Activated CD8-positive, alpha-beta memory T cell treated with anti-CD3 and anti-CD28 coated beads, Interleukin-2, amount 50 U/mL, for 1 hour (primary cell): Measurements from ENCODE around the gene PLA2G6.

Source experiments
- DNase-seq: peaks from one replicate; pipeline ENCODE4 v3.0.0-alpha.2; 2020; ENCODE audit errors: extremely low read depth

PLA2G6 gene

DNA sequence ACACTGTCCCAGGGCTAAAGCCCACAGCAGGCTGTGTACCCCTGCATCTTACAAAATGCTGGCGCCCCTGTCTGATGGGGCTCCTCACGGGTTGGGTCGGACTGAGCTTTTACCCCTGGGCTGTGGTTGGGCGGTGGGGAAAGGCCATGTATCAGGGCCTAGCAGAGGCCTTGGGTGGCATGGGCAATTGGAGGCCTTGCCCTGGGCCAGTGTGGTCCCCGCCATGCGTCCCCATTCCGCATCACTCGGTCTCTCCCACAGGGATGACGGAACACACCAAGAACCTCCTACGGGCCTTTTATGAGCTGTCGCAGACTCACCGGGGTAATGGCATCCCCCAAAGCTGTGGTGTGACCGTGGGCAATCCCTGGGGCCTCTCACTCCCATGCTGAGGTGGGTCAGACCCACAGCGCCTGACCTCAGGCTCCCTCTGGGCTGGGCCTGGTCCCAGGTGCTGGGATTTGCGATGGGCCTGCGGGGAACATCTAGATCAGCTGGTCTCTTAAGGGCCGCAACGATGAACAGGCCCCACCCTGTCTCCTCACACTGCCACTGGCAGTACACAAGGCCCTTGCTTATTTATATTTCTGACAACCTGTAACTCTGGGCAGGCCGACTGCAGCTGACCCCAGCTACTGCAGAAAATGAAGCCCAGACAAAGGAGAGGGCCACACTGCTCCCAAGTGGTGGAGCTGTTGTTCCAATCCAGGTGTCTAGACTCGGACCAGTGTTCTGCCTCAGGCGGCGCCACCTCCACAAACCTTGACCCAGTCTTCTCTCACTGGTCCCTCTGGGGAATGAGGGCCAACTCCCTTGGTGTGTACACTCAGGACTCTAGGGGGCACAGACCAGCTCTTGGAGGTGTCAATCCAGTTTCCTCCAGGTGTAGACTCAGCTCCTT, 110.0 kb downstream of the PLA2G6 start:
- no peak for DNase-seq

GRCh38 chr22:38070250-38070921, 111.2 kb downstream of the PLA2G6 start:
- DNase-seq: no peak

- no peak for DNase-seq
These were observed 112.0 kb downstream of the PLA2G6 start for GRCh38 chr22:38069372-38070249.

DNA sequence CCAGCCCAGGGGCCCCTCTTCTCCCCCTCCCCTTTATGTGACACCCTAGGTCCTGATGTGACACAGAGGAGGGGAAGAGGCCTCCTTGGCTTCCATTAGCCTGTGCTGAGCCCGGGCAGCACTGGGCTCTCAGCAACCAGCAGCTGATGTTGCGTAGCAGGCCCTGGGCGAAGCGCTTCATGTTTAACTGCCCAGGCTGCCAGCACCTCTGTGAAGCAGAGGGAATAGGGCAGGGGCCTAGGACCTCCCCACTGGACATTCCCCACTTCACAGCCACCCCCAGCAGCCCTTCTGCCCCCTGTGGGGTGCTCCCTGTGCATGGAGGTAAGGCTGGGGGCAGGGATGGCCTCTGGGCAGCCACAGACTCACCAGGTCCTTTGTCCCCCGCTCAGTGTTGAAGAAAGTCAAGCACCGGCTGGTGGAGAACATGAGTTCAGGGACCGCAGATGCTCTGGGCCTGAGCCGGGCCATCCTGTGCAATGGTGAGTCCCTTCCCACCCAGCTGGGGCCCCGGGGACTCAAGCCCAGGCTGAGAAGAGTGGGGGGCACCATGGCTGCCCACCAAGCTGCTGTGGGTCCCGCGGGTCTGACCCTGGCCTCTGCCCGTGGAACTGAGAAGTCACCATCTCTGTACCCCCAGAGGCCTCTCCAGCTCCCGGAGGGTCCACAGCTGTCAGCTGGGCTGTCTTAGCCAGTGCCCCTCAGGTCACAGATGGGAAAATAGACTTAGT, 112.8 kb downstream of the PLA2G6 start:
- no peak for DNase-seq

- DNase-seq: no peak
These were observed 113.8 kb downstream of the PLA2G6 start for GRCh38 chr22:38067761-38068360.

DNA sequence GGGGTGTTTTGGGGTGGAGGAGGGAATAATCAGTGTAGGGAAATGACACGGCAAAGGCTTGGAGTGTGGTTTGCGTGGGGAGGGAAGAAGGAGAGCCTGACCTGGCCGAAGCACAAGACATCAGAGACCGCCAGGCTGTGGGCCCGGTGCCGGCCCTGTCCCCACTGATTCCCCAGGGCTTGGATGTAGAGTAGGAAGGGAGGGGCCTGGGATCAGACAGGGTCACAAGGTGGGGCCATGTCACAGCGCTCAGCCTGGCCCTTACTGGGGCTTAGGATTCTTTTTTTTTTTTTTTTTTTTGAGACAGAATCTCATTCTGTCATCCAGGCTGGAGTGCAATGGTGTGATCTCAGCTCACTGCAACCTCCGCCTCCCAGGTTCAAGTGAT, 114.6 kb downstream of the PLA2G6 start:
- DNase-seq: no peak

DNA sequence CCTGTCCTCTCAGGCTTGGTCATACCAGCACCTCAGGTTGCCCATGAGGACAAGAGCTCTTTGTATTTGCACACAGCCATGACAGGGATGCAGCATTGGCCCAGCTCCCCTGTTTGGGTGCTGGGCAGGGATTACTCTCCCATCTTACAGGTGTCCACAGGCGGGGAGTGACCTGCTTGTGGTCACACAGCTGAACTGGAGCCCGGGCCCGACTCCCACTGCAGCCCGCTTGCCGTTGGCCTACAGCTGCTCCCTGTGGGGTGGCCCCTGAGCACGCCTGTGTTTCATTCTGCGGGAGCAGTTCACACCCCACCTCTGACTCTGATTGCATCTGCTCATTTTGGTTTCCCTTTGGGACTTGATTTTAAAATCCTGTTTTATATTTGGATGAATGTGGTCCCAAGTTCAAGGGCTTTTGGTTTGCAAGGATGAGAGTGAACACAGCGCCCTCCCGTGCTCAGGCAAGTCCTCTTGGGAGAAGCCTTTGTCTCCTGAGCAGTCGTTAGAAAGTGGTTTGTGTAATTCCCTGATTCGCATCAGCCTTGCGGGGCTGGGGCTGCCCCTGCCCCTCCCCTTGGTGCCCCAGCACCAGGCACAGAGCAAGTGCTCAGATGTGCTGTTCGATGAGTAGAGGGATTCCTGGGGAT, 115.1 kb downstream of the PLA2G6 start:
- DNase-seq: no peak

DNA sequence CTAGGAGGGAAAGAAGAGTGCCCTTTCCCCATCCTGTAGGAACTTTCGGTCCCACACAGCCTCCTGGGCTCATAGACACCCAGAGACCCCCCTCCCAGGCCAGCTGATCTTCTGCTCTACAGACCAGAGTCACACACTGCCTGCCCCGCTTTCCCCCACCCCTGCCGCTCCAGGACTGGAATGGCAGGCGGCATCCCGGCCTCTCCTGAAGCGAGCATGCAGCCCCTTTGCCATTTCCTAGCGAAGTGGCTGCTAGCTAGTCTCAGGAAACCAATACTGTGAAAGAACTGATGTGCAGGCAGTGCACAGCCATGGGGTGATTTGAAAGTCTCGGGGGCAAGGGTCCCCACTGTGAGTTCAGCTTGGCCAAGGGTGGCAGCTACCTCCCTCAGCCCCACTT, 116.1 kb downstream of the PLA2G6 start:
- DNase-seq: no peak

GRCh38 chr22:38062791-38063190, 118.8 kb downstream of the PLA2G6 start:
- no peak for DNase-seq
